CD4-positive, alpha-beta T cell (primary cell): ENCODE results near the gene SPATA19. TPM values are rescaled to one million over a fixed set of nuclear protein-coding genes. Genes with fewer than 3 reads are reported as not detected.

Experiments used
- ATAC-seq: fragments of 200-7000 bp; cut with Tn5 transposase; one replicate; pipeline ENCODE4 v1.10.0; 2022; ENCODE audit warnings: mild to moderate bottlenecking; ENCODE audit not compliant: poor library complexity
- CTCF ChIA-PET: fragments of 350-600 bp; sonication (Branson Sonifier 250); formaldehyde crosslinking; loops from one replicate; lab custom pipeline; 2021; ENCODE audit warnings: antibody characterized with exemption, inconsistent platforms; lab: Charles Lee
- POLR2A ChIA-PET: fragments of 350-600 bp; sonication (Branson Sonifier 250); formaldehyde crosslinking; loops from one replicate; lab custom pipeline; 2021; ENCODE audit warnings: antibody characterized with exemption, inconsistent platforms; lab: Charles Lee
- DNase-seq, 14 experiments: peaks; one replicate each; pipeline ENCODE4 v3.0.0-alpha.2; 2013 to 2020; ENCODE audit warnings: mixed read lengths in 2 of 14
- H3K27ac ChIP-seq, 2 donors: one replicate each; pipeline versions ENCODE4 v1.5.1 to v1.7.0; 2013; ENCODE audit warnings: low read length in 2 of 2, low read depth in 1 of 2, mild to moderate bottlenecking in 1 of 2
- H3K27me3 ChIP-seq, 2 experiments: 1 replicate in 1 of 2; 2 replicates in 1 of 2; pipeline versions ENCODE4 v1.6.1 to v1.7.0; 2013; ENCODE audit warnings: low read length in 2 of 2, control low read depth in 1 of 2, mild to moderate bottlenecking in 1 of 2, moderate library complexity in 1 of 2; ENCODE audit not compliant: insufficient read depth in 2 of 2, control insufficient read depth in 1 of 2
- H3K36me3 ChIP-seq: one replicate; pipeline ENCODE4 v1.6.1; 2013; ENCODE audit warnings: low read length, control low read depth; ENCODE audit not compliant: insufficient read depth
- H3K4me1 ChIP-seq: one replicate; pipeline ENCODE4 v1.6.1; 2013; ENCODE audit warnings: low read length, control low read depth; ENCODE audit not compliant: insufficient read depth
- H3K4me3 ChIP-seq: one replicate; pipeline ENCODE4 v1.5.1; 2013; ENCODE audit warnings: mild to moderate bottlenecking, low read length, moderate library complexity
- H3K9me3 ChIP-seq, 2 experiments: 1 replicate in 1 of 2; 2 replicates in 1 of 2; pipeline versions ENCODE4 v1.6.1 to v1.7.0; 2013; ENCODE audit warnings: low read length in 2 of 2, mild to moderate bottlenecking in 2 of 2, control low read depth in 1 of 2, moderate library complexity in 1 of 2; ENCODE audit not compliant: control insufficient read depth in 1 of 2, insufficient read depth in 1 of 2
- H3K27ac Mint-ChIP-seq: one replicate; pipeline ENCODE4 v1.8.0; 2020; ENCODE audit warnings: mixed read lengths
- H3K27me3 Mint-ChIP-seq: one replicate; pipeline ENCODE4 v1.8.0; 2021; ENCODE audit warnings: mixed read lengths
- H3K36me3 Mint-ChIP-seq: one replicate; pipeline ENCODE4 v1.8.0; 2021; ENCODE audit warnings: low read depth, mixed read lengths
- H3K4me1 Mint-ChIP-seq: one replicate; pipeline ENCODE4 v1.8.0; 2021; ENCODE audit warnings: low read depth, mixed read lengths
- H3K4me3 Mint-ChIP-seq: one replicate; pipeline ENCODE4 v1.8.0; 2020; ENCODE audit warnings: mild to moderate bottlenecking, mixed read lengths
- H3K9me3 Mint-ChIP-seq: one replicate; pipeline ENCODE4 v1.8.0; 2020; ENCODE audit warnings: mixed read lengths
- CTCF ChIP-seq: fragments of 200-600 bp; IDR thresholded peaks from one replicate; pipeline ENCODE4 v1.8.0; 2022; ENCODE audit warnings: antibody characterized with exemption, mild to moderate bottlenecking
- intact Hi-C, 2 experiments: fragments of 100-400 bp; cut with DNase I in 1 of 2; cut with micrococcal nuclease in 1 of 2; formaldehyde crosslinking; loops; one replicate each; pipeline versions ENCODE4 v1.15.1 to v1.9.0; 2023 to 2025; cut with DNase I, micrococcal nuclease
- total RNA-seq, 174 experiments: library from RNA in 2 of 174; stranded (reverse) in 2 of 174; gene quantifications; one replicate each; pipeline ENCODE4 v1.2.3 and lab custom pipeline; 2021 to 2026

Gene SPATA19
- total RNA-seq, 2 experiments from 2014 or later = not detected

- ATAC-seq (no peak), DNase-seq (no peak)
- Histone ChIP-seq H3K36me3 (no peaks in the 10 kb centered on the region), H3K27ac (no peak overlapping the region), H3K4me3 (no peak overlapping the region), H3K27me3 (peaks cover 0 to 4% of the 10 kb centered on the region in 2 experiments), H3K9me3 (no peaks in the 10 kb centered on the region), H3K4me1 (no peaks in the 10 kb centered on the region)
- intact Hi-C loops = no loop called here
- H3K36me3 Mint-ChIP-seq = no peaks in the 10 kb centered on the region
- H3K27me3 Mint-ChIP-seq = peaks cover 25% of the 10 kb centered on the region
- ChIA-PET POLR2A (no interaction called here), CTCF (interaction anchor here (0.5 kb wide), 1 partner anchor 761 kb away, joined by 4 read pairs; no protein-coding TSS in a partner anchor)
- H3K27ac Mint-ChIP-seq = no peak overlapping the region
- no peak for TF ChIP-seq CTCF
- H3K4me3 Mint-ChIP-seq = no peak overlapping the region
- no peaks in the 10 kb centered on the region for H3K9me3 Mint-ChIP-seq
- H3K4me1 Mint-ChIP-seq = no peaks in the 10 kb centered on the region
Measured at GRCh38 chr11:133841279-133842043, 3.9 kb downstream of the SPATA19 start.

GRCh38 chr11:133840479-133840941 is 4.8 kb downstream of the SPATA19 start:
- Histone ChIP-seq H3K27me3 (peaks cover 0 to 4% of the 10 kb centered on the region in 2 experiments), H3K9me3 (peaks cover 0 to 7% of the 10 kb centered on the region in 2 experiments), H3K27ac (no peak overlapping the region), H3K4me1 (no peaks in the 10 kb centered on the region), H3K36me3 (no peaks in the 10 kb centered on the region), H3K4me3 (no peak overlapping the region)
- intact Hi-C loops = no loop called here
- DNase-seq = no peak
- TF ChIP-seq CTCF = no peak
- H3K9me3 Mint-ChIP-seq = no peaks in the 10 kb centered on the region
- H3K4me1 Mint-ChIP-seq = peaks cover 5% of the 10 kb centered on the region
- H3K4me3 Mint-ChIP-seq = no peak overlapping the region
- H3K27me3 Mint-ChIP-seq = peaks cover 29% of the 10 kb centered on the region
- H3K27ac Mint-ChIP-seq = no peak overlapping the region
- CTCF ChIA-PET = no interaction called here
- POLR2A ChIA-PET = no interaction called here
- no peaks in the 10 kb centered on the region for H3K36me3 Mint-ChIP-seq
- ATAC-seq = no peak

DNA sequence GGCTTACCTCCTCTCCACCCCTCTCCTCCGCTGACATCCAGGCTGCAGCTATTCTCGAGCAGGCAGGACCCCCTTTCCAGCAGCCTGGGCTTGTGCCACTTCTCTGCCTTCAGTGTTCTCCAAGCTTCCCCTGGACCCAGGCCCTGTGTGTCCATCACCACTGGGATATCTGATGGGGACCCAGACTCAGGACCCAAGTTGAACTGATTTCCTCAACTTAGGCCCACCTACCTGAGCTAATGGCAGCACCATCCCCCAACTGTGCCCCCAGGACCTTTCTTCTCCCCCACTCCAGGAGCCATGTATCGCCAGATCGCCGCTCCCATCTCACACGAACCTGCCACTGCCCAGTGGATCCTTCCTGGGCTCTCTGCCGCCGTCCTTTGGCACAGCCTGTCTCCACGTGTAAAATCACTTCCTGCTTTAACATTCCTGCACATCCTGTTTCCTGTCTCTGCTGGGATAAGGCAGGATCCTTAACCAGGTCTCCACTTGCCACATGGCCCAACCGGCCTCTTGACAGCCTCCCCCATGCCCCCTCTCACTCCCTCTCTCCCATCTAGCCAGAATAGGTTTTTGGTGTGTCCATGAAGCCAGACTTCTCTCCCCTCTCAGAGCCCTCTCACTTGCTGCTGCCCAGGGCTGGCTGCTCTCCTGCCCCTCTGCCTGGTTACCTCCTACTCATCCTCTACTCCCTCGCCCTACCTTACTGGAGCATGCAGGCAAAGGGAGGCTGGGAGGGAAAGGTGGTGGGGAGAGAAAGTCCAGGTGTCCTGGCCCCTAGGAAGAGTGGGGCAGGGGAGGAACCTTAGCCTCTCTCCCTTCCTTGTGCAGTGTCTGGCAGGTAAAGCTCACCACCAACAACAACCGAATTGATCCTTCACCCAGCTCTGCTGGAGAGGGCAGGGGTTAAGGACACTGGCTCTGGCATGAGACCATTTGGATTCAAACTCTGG is 9.4 kb downstream of the SPATA19 start:
- peaks cover 0 to 4% of the 10 kb centered on the region in 2 experiments for H3K27me3 ChIP-seq
- intact Hi-C loops = no loop called here
- Mint-ChIP-seq H3K4me1 (peaks cover 12% of the 10 kb centered on the region), H3K4me3 (no peak overlapping the region), H3K27ac (no peak overlapping the region), H3K9me3 (no peaks in the 10 kb centered on the region), H3K36me3 (no peaks in the 10 kb centered on the region), H3K27me3 (peaks cover 16% of the 10 kb centered on the region)
- peaks cover 0 to 19% of the 10 kb centered on the region in 2 experiments for H3K9me3 ChIP-seq
- ChIA-PET CTCF (interaction anchor here (1.0 kb wide), 1 partner anchor 701 kb away, joined by 3 read pairs; no protein-coding TSS in a partner anchor), POLR2A (no interaction called here)
- no peak for TF ChIP-seq CTCF
- peaks cover 5% of the 10 kb centered on the region for H3K4me1 ChIP-seq
- H3K4me3 ChIP-seq = no peak overlapping the region
- no peaks in the 10 kb centered on the region for H3K36me3 ChIP-seq
- DNase-seq = no peak
- H3K27ac ChIP-seq = no peak overlapping the region
- no peak for ATAC-seq
